GM19351 (cell line): Measurements from ENCODE around the gene MFSD6L.

ENCODE experiments used
- ATAC-seq: cut with Tn5 transposase; IDR thresholded peaks from one replicate; pipeline ENCODE4 v1.9.1; 2021; ENCODE audit warnings: mild to moderate bottlenecking, moderate library complexity; ENCODE audit not compliant: unreplicated experiment

MFSD6L gene

DNA sequence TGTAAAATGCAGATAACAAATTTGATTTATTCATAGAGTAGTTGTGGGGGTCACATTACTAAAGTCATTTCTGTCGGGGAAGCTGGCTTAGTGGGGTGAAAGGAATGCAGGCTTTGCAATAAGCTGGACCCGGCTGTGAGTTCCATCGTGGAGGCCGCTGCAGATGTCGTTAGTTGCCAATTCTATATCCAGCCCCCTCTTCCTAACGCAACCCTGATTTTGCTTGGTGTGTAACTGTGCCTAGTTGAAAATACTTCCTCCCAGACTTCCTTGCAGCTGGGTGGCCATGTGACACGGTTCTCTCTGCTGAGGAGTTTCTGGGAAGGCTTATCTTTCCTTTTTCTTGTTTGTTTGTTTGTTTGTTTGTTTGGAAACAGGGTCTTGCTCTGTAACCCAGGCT, 4.5 kb downstream of the MFSD6L start:
- ATAC-seq: no peak

DNA sequence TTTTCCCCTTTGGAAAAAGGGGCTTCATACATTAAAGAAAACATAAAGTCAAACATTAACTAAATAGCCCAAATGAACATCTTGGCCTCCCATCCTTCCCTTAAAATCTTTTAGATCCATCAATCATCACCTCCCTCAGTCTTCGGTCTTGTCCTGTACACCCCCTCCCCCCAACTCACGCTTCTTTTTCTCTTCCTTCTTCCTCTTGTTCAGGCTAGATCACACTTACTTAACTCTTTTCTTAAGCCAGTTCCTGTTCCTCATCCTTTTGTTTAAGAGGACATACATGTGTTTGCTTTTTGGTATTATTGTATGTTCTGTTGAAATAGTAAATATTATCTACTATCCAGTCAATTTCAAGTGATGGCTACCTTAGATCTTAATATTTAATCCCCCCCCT, 5.5 kb downstream of the MFSD6L start:
- ATAC-seq: no peak

DNA sequence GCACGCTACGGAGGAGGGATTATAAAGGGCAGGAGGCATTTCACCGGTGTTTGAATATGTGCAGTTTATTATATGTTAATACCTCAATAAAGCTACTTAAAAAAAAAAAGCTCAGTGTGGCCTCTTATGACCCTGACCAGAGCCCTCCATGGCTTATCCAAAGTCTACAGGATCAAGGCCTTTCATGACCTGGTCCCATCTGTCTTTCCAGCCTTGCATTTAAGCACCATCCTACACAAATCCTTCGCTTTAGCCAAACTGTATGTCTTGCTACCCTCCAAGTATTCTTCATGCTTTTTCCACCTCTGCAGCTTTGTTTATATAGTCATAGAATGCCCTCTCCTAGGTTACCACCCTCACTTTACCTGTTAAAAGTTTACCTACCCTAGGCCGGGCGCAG, 6.5 kb downstream of the MFSD6L start:
- ATAC-seq: no peak

DNA sequence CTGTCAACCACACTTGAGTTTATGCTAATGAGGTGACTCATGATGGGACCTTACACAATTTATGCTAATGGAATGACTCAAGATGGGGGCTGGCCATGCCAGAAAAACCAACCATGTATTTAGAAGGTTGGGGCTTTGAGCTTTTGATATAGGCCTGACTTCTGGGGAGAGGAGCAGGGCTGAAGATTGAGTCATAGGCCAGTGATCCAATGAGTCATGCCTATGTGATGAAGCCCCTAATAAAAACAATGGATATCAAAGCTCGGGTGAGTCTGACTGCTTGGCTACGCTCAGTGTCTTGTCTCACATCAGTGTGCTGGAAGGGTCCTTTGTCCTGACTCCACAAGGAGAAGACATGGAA, 7.3 kb downstream of the MFSD6L start:
- ATAC-seq: no peak

DNA sequence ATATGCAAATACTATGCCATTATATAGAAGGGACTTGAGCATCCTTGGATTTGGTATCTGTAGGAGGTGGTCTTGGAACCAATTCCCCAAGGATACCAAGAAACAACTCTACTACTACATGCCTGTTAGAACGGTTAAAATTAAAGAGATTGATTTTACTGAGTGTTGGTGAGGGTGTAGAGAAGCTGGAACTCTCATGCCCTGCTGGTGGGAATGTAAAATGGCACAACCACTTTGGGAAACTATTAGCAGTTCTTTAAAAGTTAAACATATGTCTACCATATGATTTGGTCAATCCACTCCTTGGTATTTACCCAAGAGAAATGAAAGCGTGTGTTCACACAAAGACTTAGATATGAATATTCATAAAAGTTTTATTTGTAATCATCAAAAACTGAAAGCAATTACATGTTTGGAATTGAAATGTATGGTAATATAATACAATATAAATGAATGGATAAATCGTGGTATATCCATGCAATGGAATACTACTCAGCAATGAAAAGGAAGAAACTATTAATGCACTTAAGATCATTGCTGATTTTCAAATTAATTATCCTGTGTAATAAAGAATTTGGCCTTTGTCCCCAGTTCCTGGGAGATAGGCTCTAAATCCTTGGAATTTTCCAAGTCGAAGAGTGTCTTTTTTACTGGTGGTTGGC, 7.8 kb downstream of the MFSD6L start:
- no peak for ATAC-seq

DNA sequence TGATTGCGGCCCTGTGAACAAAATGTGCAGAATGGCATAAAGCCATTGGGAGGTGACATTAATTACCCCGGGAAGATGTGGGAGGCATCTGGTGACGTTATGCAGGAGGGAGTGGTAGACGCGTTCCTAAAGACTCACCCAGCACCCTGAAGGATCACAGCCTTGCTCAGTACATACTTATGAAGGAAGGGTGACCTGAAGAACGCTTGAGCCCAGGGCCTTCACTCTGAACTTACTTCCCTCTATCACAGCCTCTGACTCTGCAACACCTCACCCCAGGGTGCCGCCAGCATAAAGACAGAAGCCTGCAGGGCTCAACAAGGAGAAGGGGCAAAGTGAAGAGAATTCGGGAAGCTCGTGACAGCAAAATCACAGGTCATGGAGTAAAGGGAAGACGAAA, 9.4 kb downstream of the MFSD6L start:
- ATAC-seq: no peak

DNA sequence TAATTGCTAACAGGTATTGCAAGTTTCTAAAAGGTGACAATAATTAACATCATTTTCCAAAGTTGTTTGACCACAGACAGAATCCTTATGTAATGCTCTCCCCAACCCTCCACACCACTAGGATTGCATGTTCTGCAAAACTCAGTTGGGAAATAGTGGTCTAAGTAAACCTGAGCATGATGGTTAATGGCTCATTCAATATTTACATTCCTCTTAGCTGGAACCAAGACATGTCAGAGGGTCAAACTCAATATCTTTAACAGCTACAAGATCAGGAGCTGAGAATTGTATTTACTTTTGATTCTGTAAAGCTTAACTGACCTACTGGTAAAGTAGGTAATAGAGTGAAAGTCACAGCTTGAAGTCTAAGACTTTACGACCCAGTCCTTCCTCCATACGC, 10.2 kb downstream of the MFSD6L start:
- ATAC-seq: no peak

DNA sequence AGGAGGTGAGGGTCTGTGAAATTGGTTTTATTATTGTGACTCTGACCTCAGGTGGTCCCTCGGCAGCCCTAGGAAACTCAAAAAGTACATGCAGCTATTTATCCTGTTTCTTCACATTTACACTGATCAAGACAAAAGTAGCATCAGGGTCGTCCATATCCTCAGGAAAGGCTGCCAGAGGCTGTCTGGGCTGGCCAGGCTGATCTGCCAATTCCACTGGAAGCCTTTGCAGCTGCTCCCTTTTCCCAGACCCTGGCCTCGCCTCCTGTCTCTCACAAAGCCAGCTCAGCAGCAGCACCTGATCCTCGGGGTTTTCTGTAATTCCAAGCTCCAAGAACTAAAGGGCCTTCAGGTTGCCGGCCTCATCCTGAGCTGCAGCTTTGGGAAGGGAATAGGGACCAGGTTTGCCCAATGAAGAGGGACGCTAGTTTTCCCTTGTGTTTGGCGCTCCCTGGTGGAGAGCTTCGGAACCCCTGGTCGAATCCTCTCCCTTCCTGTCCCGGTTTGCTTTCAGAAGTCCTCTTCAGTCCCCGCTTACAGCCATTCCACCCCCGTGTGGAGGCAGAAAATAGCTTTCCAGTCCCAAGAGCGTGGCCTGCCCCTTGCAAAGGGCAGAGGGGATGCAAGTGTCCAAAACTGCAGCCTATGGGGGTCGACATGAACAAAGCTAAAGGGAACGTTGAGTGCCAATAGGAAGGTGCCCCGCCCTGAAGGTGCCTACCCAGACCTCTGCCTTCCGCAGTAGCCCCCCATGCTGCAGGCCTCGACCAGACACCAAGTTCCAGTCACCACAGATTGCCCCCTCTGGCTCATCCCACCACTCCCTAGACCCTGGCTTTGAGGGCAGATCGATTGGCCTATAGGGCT, 13.4 kb downstream of the MFSD6L start:
- no peak for ATAC-seq

DNA sequence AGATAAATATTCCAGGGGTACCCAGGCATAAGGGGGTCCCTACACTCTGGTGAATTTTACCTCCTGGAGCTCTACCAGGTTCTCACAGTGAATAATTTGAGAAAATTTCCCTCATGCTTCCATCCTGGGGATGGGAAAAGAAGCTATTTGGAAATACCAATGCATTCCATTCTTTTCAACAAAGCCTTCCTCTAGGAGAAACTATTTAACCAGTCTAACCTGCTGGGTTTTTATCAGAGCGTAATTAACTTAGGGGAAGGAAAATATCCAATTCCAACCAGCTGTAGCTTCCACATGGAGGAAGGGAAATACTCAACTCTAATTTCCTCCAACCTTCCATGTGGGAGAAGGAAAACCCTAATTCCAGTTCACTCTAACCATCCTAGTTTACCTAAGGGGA, 17.0 kb downstream of the MFSD6L start:
- no peak for ATAC-seq

DNA sequence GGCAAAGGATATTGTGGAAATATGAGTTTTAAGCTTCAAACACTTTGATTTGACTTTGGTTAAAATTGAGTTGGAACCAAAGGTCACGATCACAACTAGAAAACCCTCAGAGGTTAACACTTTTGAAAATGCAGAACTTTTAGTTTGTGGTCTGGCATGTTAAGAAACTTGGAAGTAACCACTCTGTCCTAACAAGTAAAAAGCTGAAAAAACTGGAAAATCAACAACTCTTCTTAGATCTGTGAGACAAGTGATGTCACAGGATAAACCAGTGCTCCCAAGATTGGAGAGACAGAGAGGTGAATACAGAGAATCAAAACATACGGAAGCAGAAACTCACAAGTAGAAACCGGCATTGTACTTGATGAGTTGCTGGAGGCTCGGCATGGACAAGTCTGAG, 17.4 kb downstream of the MFSD6L start:
- ATAC-seq: no peak

DNA sequence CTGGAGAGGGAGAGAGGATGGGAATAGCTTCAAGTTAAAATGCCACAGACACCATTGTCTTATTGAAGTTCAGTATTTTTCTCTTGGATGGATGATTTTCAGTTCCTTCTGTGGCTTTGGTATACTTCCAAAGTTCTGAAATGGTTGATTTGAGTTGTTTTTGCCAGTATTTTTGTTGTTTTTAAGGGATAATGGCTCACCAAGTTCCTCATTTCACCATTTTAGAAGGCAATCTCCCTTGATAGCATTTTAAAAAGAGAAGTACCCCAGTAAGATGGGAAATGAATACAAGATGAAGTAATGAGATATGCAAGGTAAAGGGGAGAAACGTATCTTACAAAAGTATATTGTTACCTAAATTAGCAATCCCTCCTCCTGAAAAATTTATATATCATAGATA, 22.3 kb downstream of the MFSD6L start:
- no peak for ATAC-seq

DNA sequence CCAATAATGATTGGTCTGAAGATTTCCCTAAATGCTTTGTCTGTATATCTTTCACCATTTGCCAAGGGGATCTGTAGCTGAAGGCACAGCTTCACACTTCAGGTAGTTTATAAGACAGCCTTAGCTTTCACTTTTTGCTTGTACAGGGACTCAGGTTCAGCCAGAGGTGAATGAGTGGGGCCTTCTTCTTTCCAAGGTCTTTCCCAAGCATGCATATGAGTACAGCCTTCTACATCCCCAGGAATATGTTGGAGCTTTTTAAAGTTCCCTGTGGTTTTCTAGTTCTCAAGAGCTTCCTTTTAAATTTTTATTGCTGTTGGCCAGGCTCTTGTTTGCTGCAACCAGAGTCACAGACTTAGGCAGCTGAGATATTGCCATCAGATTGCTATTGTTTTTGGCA, 22.9 kb downstream of the MFSD6L start:
- no peak for ATAC-seq

DNA sequence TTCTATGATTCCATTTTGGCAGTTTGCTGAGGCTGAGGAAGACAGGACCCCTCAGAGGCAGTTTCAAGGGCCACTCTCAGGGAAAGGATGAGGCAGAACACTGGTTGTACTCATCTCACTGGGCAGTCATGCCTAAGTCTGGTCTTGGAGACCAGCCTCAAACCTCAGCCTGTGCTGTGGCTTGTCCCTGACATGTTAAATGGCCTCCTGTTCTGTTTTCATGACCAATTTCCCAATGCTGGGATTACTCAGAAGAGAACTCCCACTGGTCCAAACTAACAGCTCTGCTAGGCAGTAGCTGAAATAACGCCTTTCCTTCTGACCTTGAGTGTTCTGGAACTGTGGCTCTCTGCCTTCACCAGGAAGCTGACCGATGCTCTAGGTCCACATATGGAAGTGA, 32.4 kb downstream of the MFSD6L start:
- ATAC-seq: no peak

DNA sequence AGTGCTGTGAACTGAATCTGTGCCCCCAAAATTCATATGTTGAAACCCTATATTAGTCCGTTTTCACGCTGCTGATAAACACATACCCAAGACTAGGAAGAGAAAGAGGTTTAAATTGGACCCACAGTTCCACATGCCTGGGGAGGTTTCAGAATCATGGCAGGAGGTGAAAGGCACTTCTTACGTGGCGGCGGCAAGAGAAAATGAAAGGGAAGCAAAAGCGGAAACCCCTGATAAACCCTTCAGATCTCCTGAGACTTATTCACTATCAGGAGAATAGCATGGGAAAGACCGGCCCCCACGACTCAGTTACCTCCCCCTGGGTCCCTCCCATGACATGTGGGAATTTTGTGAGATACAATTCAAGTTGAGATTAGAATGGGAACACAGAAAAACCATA, 37.2 kb downstream of the MFSD6L start:
- ATAC-seq: no peak

DNA sequence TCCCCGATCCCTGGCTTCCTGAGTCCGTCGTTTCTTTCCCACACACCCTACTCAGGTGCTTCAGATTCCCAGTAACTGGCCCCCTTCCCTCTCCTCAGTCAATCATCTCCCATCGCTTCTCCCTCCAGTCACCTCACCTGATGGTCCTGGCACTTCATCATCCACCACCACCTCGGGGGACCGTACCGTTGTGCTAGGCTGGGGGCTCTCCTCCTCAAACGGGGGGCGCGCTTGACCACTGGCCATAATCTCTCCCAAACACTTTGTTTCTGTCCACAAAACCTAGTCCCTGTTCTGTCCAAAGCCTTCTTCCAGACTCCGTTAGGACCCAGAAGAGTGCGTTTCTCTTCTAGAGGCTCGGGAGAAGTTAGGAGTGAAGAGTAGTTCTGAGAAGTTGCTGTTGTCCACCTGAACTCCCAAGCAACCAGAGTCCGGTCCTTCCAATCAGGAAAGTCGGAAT, 41.0 kb downstream of the MFSD6L start, which contains the start of gene SPDYE4:
SPDYE4 (minus strand) TSS at position 410 of the 460 bp plus-strand sequence; CDS start at position 246, 164 bp downstream.
- no peak for ATAC-seq

DNA sequence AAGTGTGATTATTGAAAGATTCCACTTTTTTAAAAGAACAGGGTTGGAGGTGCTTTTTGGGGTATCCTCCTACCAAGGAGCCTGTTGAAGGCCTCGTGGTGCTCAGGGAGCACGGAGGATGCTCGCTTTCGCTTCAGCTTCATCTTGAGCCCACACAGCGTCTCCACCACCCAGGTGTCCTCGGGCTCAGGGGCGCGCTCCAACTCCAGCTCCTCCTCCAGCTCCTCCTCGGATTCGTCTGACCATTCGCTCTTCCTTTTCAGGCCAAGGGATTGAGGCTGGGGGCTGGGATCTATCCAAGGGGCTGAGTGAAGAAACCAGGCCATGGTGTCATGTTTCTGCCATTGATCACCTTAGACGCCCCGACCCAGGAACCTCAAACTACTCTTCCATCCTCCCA, 42.0 kb downstream of the MFSD6L start:
- no peak for ATAC-seq

DNA sequence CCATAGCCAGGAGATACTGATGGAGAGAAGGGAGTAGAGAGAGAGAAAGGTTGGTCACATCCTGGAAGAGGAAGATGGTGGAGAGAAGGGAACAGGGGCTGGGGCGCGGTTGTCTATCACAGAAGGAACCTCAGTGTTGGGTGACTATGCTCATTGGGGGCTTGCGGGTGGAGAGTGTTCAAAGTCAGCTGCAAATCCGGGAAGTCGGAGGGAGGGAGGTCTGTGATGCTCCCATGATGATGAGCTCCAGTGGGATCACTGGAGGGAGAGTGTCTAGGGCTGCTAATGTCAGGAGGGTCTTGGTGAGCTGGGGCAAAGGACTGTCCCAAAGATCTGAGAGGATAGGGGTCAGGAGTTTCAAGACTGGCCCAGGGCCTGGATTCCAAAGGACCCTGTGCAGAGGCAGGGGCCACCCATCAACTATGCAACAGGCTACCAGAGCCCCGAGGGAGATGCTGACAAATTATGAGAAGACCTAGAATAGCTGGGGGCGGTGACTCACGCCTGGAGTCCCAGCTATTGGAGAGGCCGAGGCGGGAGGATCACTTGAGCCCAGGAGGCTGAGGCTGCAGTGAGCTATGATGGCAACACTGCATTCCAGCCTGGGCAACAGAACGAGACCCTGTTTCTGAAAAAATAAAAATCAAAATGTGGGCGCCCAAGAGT, 43.4 kb downstream of the MFSD6L start:
- no peak for ATAC-seq

DNA sequence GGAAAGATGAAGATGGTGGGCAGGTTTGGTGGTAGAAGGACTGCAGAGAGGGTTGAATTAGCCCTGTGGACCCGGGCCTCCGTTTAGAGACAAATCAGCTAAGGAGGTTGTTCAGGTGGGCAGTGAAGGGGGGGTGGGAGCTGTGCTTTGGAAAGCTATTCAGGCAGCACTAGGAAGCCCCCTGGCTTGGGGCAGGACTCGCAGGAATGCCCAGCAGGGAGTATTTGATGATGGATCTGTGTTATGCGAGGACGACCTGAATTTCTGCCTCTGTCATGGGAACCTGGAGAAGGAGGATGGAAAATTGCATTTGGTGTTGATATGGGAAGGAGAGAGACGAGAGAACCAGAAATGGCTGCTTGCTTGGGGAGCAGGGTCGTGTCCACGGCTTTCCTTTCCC, 44.3 kb downstream of the MFSD6L start:
- ATAC-seq: no peak

DNA sequence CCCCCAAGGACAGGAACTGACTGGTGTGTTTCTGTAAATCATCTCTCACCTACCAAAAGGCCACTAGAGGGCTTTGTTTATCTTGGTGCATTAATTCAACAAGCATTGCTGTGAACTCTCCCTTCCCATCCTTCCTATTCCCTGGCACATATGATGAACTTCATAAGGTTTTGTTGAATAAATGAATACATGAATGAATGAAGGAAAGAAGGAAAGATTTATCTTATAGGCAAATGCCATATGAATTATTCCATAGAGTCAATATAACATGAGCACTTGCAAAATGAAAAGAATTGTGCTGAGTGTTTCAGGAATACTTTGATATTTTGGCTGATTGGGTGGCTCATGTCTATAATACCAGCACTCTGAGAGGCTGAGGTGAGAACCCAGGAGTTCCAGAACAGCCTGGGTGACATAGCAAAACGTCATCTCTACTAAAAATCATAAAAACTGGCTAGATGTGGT, 45.2 kb downstream of the MFSD6L start:
- no peak for ATAC-seq

DNA sequence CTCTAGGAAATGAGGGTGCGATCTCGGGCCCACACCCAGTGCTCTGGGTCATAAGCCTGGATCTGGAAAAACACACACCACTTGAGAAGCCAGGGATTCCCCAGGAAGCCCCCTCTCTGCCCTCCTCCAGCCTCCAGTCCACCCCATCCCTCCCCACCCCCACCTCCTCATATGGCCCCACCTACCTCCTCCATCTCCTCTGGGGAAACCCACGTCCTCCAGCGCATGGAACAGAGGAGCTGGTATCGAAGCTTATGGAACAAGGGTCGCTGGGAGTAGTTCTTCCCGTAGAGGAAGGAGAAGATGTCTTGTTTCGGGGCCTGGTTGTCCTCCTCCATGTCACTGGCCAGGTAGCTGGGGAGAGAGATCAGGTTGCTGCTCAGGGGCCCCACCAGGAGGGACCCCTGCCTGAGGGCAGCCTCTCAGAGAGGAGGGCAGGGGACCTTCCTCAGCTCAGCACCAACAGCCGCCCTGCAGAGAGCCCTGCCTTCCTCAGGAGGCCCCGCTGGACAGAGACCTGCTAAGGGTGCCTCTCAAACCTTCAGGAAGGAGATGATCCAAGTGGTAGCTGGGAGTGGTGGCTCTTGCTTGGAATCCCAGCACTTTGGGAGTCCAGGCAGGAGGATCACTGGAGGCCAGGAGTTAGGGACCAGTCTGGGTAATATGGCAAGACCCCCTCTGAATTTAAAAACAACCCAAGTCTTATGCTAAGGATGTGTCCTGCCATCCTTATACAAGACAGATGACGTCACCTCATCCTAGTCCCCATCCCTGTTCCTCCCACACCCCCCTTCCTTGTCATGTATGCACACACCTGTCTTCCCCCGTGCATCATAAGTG, 45.8 kb downstream of the MFSD6L start:
- ATAC-seq: no peak

DNA sequence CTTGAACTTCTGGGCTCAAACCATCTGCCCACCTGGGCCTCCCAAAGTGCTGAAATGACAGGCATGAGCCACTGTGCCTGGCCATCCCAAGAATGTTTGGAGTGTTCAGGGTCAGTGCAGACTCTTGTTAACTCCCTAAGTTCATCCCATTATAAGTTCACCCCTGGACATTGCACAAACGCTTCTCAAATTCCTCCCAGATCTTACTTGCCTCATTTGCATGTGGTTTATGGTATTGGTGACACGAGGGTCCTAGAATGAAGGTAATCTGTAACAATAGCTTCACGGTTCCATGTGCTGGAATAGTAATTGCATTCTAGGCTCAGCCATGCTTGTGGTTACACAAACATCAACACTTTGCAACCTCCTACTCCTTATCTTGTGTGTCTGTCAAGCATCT, 49.5 kb downstream of the MFSD6L start:
- no peak for ATAC-seq
